ENCODE measurements around the gene CCDC81. TPM values are rescaled to one million over a fixed set of nuclear protein-coding genes. Genes with fewer than 3 reads are reported as not detected.

The CCDC81 gene
- total and polyA plus RNA-seq, 2 of the 13 experiments (the other 11 are each of a cell fraction or from before 2014, with no cell fraction given): 0.15 to 0.22 TPM

DNA sequence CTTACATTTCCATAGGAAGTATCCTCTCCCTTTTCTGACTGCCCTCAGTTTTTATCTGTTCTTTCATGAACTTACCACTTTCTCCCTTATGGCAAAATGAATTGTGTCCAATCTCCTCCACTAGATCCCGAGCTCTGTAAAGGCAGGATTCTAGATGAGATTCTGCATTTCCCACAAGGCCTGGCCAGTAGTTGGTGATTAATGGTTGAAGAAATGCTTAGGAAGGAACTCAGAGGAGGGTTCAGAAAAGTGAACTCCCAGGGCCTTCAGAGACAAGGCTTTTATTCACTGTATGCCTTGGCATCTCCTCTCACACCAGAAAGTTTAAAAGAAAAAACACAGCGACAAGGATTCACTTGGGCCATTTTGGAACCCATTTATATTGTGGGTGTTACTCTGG lies 66.2 kb downstream of the CCDC81 start (continued):
- no peak for TF ChIP-seq RCOR2 (CRISPR knock-in tag; IDR thresholded peaks at IDR 0.05)

DNA sequence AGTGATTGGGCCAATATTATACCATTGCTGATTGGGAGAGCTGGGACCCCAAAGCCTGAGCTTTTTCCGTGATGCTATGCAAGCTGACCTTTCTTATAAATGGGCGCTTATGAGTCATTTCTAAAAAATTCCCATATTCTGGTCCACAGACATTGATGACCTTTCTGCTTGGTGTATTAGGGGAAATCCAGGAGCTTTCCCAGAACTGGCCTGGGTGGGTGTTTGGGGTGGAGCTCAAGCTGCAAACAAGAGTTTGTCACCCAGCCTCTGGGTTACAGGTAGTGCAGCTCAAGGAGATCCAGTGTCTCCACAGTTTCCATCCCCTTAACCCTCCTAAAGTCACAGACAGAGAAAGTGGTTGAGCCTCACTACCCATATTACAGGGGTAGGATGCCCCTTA lies 67.7 kb downstream of the CCDC81 start:
- H3K4me2 ChIP-seq (ENCODE audit: low read depth, low read length): no peak overlapping the region
- H3K79me2 ChIP-seq (ENCODE audit: insufficient read depth, low read length): no peaks in the 10 kb centered on the region
- FAIRE-seq (no peak), DNase-seq (ENCODE audit: low spot score) (no peak), ATAC-seq (no peak)
- H3K27me3 ChIP-seq (ENCODE audit: control insufficient read depth in 1 of 2, insufficient read depth in 2 of 2, low read length in 2 of 2): no peaks in the 10 kb centered on the region
- TF ChIP-seq, protein P1, sequence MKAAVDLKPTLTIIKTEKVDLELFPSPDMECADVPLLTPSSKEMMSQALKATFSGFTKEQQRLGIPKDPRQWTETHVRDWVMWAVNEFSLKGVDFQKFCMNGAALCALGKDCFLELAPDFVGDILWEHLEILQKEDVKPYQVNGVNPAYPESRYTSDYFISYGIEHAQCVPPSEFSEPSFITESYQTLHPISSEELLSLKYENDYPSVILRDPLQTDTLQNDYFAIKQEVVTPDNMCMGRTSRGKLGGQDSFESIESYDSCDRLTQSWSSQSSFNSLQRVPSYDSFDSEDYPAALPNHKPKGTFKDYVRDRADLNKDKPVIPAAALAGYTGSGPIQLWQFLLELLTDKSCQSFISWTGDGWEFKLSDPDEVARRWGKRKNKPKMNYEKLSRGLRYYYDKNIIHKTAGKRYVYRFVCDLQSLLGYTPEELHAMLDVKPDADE (CRISPR knock-in tag; IDR thresholded peaks at IDR 0.05): no peak
- no peak for TF ChIP-seq ZNF235 (CRISPR knock-in tag; IDR thresholded peaks at IDR 0.05; ENCODE audit: borderline replicate concordance)
- TF ChIP-seq TBP (CRISPR knock-in tag; IDR thresholded peaks at IDR 0.05): no peak
- no peaks in the 10 kb centered on the region for H4K20me1 ChIP-seq (ENCODE audit: insufficient read depth, low read length)
- in situ Hi-C loops (cut with HindIII; ENCODE audit: extremely low pct_ligation_motif_present, low pct_unique_long_range_greater_than_20kb): no loop called here
- 0% methylated on average over 1 of the region's 2 CpGs for WGBS (ENCODE audit: low lambda C conversion rate)
- no peak overlapping the region for H3K27ac ChIP-seq (ENCODE audit: extremely low read length, insufficient read depth, low read length)
- ChIA-PET POLR2A (no interaction called here), CTCF (ENCODE audit: low intra/inter-chr PET ratio, low total read pairs) (no interaction called here)
- intact Hi-C loops (cut with micrococcal nuclease; ENCODE audit: unreplicated experiment): no loop called here
- no peak overlapping the region for H2AFZ ChIP-seq (ENCODE audit: low read length)
- H3K36me3 ChIP-seq (replicated peaks in 1 of 2; ENCODE audit: control insufficient read depth in 1 of 2, insufficient read depth in 2 of 2, low read length in 2 of 2): no peaks in the 10 kb centered on the region
- no peak overlapping the region for H3K9ac ChIP-seq (ENCODE audit: insufficient read depth, low read depth, low read length)
- BruUV-seq (replicated peaks): no TSS peak
- H3K4me1 ChIP-seq (ENCODE audit: insufficient read depth, low read length): no peaks in the 10 kb centered on the region
- H3K4me3 ChIP-seq (replicated peaks in 1 of 3; ENCODE audit: insufficient read depth in 1 of 3, low read depth in 2 of 3, low read length in 3 of 3): no peak overlapping the region
- H3K9me3 ChIP-seq (ENCODE audit: low read length): no peaks in the 10 kb centered on the region

DNA sequence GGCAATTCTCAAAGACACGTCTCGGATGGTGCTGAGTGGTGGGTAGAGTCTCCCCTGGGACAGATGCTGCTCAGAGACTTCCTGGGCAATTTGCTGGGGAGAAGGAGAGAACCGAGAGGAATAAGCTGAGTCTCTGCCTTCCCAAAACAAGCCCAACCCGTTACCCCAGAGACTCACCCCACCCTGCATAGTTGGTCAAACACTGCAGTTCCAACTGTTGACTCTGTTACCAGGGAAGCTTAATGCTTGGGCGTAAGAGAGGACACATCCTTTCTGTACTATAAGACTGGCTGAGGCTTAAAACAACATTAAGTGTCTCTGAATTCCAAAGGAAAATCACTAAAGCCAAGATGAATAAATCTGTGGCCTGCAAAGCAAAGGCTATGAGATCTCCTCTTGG lies 68.1 kb downstream of the CCDC81 start:
- Histone ChIP-seq H3K4me1 (ENCODE audit: insufficient read depth, low read length) (no peaks in the 10 kb centered on the region), H3K9me3 (ENCODE audit: low read length) (no peaks in the 10 kb centered on the region), H3K9ac (ENCODE audit: insufficient read depth, low read depth, low read length) (no peak overlapping the region), H3K27me3 (ENCODE audit: control insufficient read depth in 1 of 2, insufficient read depth in 2 of 2, low read length in 2 of 2) (no peaks in the 10 kb centered on the region), H4K20me1 (ENCODE audit: insufficient read depth, low read length) (no peaks in the 10 kb centered on the region), H3K4me3 (replicated peaks in 1 of 3; ENCODE audit: insufficient read depth in 1 of 3, low read depth in 2 of 3, low read length in 3 of 3) (no peak overlapping the region), H3K36me3 (replicated peaks in 1 of 2; ENCODE audit: control insufficient read depth in 1 of 2, insufficient read depth in 2 of 2, low read length in 2 of 2) (no peaks in the 10 kb centered on the region), H3K4me2 (ENCODE audit: low read depth, low read length) (no peak overlapping the region), H3K79me2 (ENCODE audit: insufficient read depth, low read length) (no peaks in the 10 kb centered on the region), H3K27ac (ENCODE audit: extremely low read length, insufficient read depth, low read length) (no peak overlapping the region), H2AFZ (ENCODE audit: low read length) (no peak overlapping the region)
- POLR2A ChIA-PET: no interaction called here
- CTCF ChIA-PET (ENCODE audit: low intra/inter-chr PET ratio, low total read pairs): no interaction called here
- intact Hi-C loops (cut with micrococcal nuclease; ENCODE audit: unreplicated experiment): no loop called here
- DNase-seq (ENCODE audit: low spot score) (no peak), ATAC-seq (no peak), FAIRE-seq (no peak)
- in situ Hi-C loops (cut with HindIII; ENCODE audit: extremely low pct_ligation_motif_present, low pct_unique_long_range_greater_than_20kb): no loop called here
- no TSS peak for BruUV-seq (replicated peaks)
- WGBS (ENCODE audit: low lambda C conversion rate): 20% methylated on average over 5 of the region's 5 CpGs
- TF ChIP-seq HIVEP1 (CRISPR knock-in tag; IDR thresholded peaks at IDR 0.05) (no peak), ZNF33A (CRISPR knock-in tag; IDR thresholded peaks at IDR 0.05; ENCODE audit: borderline replicate concordance) (no peak), HDAC2 (CRISPR knock-in tag; IDR thresholded peaks at IDR 0.05) (no peak), ZNF225 (CRISPR knock-in tag; IDR thresholded peaks at IDR 0.05) (no peak)
- TF ChIP-seq, protein P2, sequence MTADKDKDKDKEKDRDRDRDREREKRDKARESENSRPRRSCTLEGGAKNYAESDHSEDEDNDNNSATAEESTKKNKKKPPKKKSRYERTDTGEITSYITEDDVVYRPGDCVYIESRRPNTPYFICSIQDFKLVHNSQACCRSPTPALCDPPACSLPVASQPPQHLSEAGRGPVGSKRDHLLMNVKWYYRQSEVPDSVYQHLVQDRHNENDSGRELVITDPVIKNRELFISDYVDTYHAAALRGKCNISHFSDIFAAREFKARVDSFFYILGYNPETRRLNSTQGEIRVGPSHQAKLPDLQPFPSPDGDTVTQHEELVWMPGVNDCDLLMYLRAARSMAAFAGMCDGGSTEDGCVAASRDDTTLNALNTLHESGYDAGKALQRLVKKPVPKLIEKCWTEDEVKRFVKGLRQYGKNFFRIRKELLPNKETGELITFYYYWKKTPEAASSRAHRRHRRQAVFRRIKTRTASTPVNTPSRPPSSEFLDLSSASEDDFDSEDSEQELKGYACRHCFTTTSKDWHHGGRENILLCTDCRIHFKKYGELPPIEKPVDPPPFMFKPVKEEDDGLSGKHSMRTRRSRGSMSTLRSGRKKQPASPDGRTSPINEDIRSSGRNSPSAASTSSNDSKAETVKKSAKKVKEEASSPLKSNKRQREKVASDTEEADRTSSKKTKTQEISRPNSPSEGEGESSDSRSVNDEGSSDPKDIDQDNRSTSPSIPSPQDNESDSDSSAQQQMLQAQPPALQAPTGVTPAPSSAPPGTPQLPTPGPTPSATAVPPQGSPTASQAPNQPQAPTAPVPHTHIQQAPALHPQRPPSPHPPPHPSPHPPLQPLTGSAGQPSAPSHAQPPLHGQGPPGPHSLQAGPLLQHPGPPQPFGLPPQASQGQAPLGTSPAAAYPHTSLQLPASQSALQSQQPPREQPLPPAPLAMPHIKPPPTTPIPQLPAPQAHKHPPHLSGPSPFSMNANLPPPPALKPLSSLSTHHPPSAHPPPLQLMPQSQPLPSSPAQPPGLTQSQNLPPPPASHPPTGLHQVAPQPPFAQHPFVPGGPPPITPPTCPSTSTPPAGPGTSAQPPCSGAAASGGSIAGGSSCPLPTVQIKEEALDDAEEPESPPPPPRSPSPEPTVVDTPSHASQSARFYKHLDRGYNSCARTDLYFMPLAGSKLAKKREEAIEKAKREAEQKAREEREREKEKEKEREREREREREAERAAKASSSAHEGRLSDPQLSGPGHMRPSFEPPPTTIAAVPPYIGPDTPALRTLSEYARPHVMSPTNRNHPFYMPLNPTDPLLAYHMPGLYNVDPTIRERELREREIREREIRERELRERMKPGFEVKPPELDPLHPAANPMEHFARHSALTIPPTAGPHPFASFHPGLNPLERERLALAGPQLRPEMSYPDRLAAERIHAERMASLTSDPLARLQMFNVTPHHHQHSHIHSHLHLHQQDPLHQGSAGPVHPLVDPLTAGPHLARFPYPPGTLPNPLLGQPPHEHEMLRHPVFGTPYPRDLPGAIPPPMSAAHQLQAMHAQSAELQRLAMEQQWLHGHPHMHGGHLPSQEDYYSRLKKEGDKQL (CRISPR knock-in tag; IDR thresholded peaks at IDR 0.05; ENCODE audit: low read depth): no peak
- TF ChIP-seq, protein P3, sequence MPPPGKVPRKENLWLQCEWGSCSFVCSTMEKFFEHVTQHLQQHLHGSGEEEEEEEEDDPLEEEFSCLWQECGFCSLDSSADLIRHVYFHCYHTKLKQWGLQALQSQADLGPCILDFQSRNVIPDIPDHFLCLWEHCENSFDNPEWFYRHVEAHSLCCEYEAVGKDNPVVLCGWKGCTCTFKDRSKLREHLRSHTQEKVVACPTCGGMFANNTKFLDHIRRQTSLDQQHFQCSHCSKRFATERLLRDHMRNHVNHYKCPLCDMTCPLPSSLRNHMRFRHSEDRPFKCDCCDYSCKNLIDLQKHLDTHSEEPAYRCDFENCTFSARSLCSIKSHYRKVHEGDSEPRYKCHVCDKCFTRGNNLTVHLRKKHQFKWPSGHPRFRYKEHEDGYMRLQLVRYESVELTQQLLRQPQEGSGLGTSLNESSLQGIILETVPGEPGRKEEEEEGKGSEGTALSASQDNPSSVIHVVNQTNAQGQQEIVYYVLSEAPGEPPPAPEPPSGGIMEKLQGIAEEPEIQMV (CRISPR knock-in tag; IDR thresholded peaks at IDR 0.05; ENCODE audit: low read depth): no peak
